Astrocyte of the spinal cord (primary cell): ENCODE results near the gene GRIK1.
"Not testable (repeated sequence)": the region's sequence is repeated elsewhere in the genome, so short reads cannot be mapped to it uniquely, and the experiment has no call there.

Experiments
- DNase-seq: peaks from one replicate; pipeline ENCODE4 v3.0.0; 2011; ENCODE audit warnings: low read depth, low spot score
- H3K4me3 ChIP-seq: 2 replicates; pipeline ENCODE4 v1.5.1; 2011; ENCODE audit warnings: low read depth, mild to moderate bottlenecking, low read length, moderate library complexity
- CTCF ChIP-seq: IDR thresholded peaks from 2 replicates; pipeline ENCODE4 v1.5.1; 2012; ENCODE audit warnings: low read depth, mild to moderate bottlenecking, low read length, inconsistent platforms
- in situ Hi-C: cut with HindIII; loops from 2 replicates; pipeline ENCODE4 v1.10.0; 2017; ENCODE audit warnings: low sequenced_read_pairs

Gene GRIK1

GRCh38 chr21:29961291-29962027 is 21.7 kb upstream of the GRIK1 start:
- no peak for DNase-seq
- in situ Hi-C loops, result no loop called here

GRCh38 chr21:29958551-29958950 is 18.8 kb upstream of the GRIK1 start:
- no peak for DNase-seq
- TF ChIP-seq CTCF, result no peak
- H3K4me3 ChIP-seq, result no peak overlapping the region
- in situ Hi-C loops, result no loop called here

More at GRCh38 chr21:29961291-29962027, 21.7 kb upstream of the GRIK1 start:
- TF ChIP-seq CTCF, result no peak
- H3K4me3 ChIP-seq, result no peak overlapping the region

GRCh38 chr21:29958035-29958434 is 18.2 kb upstream of the GRIK1 start:
- DNase-seq, in situ Hi-C loops, H3K4me3 ChIP-seq: not testable (repeated sequence)

- no peak overlapping the region for H3K4me3 ChIP-seq
- in situ Hi-C loops, result no loop called here
- TF ChIP-seq CTCF, result no peak
- no peak for DNase-seq
These were observed 13.9 kb upstream of the GRIK1 start for GRCh38 chr21:29953690-29954089.

GRCh38 chr21:29953072-29953471 is 13.3 kb upstream of the GRIK1 start:
- DNase-seq, result no peak
- H3K4me3 ChIP-seq, result no peak overlapping the region
- in situ Hi-C loops, result no loop called here
- no peak for TF ChIP-seq CTCF

GRCh38 chr21:29951911-29952310 is 12.1 kb upstream of the GRIK1 start:
- in situ Hi-C loops, result no loop called here
- no peak for DNase-seq
- TF ChIP-seq CTCF, result no peak

GRCh38 chr21:29949991-29950390 is 10.2 kb upstream of the GRIK1 start:
- no peak for TF ChIP-seq CTCF
- no peak overlapping the region for H3K4me3 ChIP-seq
- in situ Hi-C loops, result no loop called here
- no peak for DNase-seq

More at GRCh38 chr21:29951911-29952310, 12.1 kb upstream of the GRIK1 start:
- no peak overlapping the region for H3K4me3 ChIP-seq
